ACHN (cell line): Measurements from ENCODE around the gene C1orf115.

Experiments used
- DNase-seq: peaks from one replicate; pipeline ENCODE4 v3.0.0-alpha.2; 2015
- in situ Hi-C: cut with HindIII; loops from 2 replicates; pipeline ENCODE4 v1.10.0; 2017; ENCODE audit warnings: low sequenced_read_pairs, low pct_ligation_motif_present, low pct_unique_long_range_greater_than_20kb

Gene C1orf115

GRCh38 chr1:220748089-220748934 is 58.1 kb downstream of the C1orf115 start, which contains the start of gene MTARC2:
MTARC2 (plus strand) TSS chr1:220748322; CDS start chr1:220748532, 210 bp downstream.
- DNase-seq, result peak; percentile 83
- in situ Hi-C loops, result no loop called here
